ENCODE results near the gene CASP10. TPM values are rescaled to one million over a fixed set of nuclear protein-coding genes. Genes with fewer than 3 reads are reported as not detected.

The CASP10 gene
- total and polyA plus RNA-seq, 2 of the 8 experiments (the other 6 are each of a cell fraction or from before 2014, with no cell fraction given) = 2.3 to 4.0 TPM

DNA sequence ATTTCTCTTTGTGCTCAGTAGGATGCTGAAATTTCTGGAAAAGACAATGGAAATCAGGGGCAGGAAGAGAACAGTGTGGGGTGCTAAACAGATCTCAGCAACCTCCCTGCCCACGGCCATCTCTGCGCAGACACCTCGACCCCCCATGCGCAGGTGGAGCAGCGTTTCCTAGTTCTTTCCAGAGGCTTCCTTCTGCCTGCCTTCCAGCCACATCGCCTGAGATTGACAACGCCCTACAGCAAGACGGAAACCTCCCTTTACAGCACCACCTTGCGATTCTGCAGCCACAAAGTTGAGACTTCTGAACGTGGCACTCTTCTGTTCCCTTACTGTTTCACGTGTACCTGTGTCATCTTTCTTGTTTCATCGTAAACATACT lies 46.0 kb downstream of the CASP10 start (continued):
- TF ChIP-seq, protein P1, sequence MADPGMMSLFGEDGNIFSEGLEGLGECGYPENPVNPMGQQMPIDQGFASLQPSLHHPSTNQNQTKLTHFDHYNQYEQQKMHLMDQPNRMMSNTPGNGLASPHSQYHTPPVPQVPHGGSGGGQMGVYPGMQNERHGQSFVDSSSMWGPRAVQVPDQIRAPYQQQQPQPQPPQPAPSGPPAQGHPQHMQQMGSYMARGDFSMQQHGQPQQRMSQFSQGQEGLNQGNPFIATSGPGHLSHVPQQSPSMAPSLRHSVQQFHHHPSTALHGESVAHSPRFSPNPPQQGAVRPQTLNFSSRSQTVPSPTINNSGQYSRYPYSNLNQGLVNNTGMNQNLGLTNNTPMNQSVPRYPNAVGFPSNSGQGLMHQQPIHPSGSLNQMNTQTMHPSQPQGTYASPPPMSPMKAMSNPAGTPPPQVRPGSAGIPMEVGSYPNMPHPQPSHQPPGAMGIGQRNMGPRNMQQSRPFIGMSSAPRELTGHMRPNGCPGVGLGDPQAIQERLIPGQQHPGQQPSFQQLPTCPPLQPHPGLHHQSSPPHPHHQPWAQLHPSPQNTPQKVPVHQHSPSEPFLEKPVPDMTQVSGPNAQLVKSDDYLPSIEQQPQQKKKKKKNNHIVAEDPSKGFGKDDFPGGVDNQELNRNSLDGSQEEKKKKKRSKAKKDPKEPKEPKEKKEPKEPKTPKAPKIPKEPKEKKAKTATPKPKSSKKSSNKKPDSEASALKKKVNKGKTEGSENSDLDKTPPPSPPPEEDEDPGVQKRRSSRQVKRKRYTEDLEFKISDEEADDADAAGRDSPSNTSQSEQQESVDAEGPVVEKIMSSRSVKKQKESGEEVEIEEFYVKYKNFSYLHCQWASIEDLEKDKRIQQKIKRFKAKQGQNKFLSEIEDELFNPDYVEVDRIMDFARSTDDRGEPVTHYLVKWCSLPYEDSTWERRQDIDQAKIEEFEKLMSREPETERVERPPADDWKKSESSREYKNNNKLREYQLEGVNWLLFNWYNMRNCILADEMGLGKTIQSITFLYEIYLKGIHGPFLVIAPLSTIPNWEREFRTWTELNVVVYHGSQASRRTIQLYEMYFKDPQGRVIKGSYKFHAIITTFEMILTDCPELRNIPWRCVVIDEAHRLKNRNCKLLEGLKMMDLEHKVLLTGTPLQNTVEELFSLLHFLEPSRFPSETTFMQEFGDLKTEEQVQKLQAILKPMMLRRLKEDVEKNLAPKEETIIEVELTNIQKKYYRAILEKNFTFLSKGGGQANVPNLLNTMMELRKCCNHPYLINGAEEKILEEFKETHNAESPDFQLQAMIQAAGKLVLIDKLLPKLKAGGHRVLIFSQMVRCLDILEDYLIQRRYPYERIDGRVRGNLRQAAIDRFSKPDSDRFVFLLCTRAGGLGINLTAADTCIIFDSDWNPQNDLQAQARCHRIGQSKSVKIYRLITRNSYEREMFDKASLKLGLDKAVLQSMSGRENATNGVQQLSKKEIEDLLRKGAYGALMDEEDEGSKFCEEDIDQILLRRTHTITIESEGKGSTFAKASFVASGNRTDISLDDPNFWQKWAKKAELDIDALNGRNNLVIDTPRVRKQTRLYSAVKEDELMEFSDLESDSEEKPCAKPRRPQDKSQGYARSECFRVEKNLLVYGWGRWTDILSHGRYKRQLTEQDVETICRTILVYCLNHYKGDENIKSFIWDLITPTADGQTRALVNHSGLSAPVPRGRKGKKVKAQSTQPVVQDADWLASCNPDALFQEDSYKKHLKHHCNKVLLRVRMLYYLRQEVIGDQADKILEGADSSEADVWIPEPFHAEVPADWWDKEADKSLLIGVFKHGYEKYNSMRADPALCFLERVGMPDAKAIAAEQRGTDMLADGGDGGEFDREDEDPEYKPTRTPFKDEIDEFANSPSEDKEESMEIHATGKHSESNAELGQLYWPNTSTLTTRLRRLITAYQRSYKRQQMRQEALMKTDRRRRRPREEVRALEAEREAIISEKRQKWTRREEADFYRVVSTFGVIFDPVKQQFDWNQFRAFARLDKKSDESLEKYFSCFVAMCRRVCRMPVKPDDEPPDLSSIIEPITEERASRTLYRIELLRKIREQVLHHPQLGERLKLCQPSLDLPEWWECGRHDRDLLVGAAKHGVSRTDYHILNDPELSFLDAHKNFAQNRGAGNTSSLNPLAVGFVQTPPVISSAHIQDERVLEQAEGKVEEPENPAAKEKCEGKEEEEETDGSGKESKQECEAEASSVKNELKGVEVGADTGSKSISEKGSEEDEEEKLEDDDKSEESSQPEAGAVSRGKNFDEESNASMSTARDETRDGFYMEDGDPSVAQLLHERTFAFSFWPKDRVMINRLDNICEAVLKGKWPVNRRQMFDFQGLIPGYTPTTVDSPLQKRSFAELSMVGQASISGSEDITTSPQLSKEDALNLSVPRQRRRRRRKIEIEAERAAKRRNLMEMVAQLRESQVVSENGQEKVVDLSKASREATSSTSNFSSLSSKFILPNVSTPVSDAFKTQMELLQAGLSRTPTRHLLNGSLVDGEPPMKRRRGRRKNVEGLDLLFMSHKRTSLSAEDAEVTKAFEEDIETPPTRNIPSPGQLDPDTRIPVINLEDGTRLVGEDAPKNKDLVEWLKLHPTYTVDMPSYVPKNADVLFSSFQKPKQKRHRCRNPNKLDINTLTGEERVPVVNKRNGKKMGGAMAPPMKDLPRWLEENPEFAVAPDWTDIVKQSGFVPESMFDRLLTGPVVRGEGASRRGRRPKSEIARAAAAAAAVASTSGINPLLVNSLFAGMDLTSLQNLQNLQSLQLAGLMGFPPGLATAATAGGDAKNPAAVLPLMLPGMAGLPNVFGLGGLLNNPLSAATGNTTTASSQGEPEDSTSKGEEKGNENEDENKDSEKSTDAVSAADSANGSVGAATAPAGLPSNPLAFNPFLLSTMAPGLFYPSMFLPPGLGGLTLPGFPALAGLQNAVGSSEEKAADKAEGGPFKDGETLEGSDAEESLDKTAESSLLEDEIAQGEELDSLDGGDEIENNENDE (IDR thresholded peaks at IDR 0.05; ENCODE audit: insufficient replicate concordance, low read length) = no peak
- TF ChIP-seq JUND (IDR thresholded peaks at IDR 0.05; ENCODE audit: low read length) = no peak

Data from H1 (cell line).